ENCODE data around the gene SLC7A14. TPM values are rescaled to one million over a fixed set of nuclear protein-coding genes. Genes with fewer than 3 reads are reported as not detected.
A peak's percentile ranks its signal among the peaks of the same experiment; 100 is the strongest.

Gene SLC7A14
- total RNA-seq, 1 donor from 2014 or later, result under 0.01 TPM

- Histone ChIP-seq H3K27me3 (ENCODE audit: control insufficient read depth, insufficient read depth, low read length) (peaks cover 3% of the 10 kb centered on the region), H3K4me3 (ENCODE audit: low read depth, low read length) (no peak overlapping the region), H3K36me3 (ENCODE audit: control insufficient read depth, insufficient read depth, low read length) (no peaks in the 10 kb centered on the region)
- FAIRE-seq, result no peak
- peak; percentile 96 for TF ChIP-seq CTCF (IDR thresholded peaks at IDR 0.05; ENCODE audit: insufficient read depth, low read length, severe bottlenecking)
- DNase-seq (ENCODE audit: low read depth), result peak; percentile 63
These were observed 171.6 kb downstream of the SLC7A14 start for GRCh38 chr3:170414202-170414663.

GRCh38 chr3:170413291-170413690 lies 172.6 kb downstream of the SLC7A14 start:
- DNase-seq (ENCODE audit: low read depth) (no peak), FAIRE-seq (no peak)
- no peaks in the 10 kb centered on the region for H3K27me3 ChIP-seq (ENCODE audit: control insufficient read depth, insufficient read depth, low read length)
- no peaks in the 10 kb centered on the region for H3K36me3 ChIP-seq (ENCODE audit: control insufficient read depth, insufficient read depth, low read length)
- no peak for TF ChIP-seq CTCF (IDR thresholded peaks at IDR 0.05; ENCODE audit: insufficient read depth, low read length, severe bottlenecking)
- no peak overlapping the region for H3K4me3 ChIP-seq (ENCODE audit: low read depth, low read length)

DNA sequence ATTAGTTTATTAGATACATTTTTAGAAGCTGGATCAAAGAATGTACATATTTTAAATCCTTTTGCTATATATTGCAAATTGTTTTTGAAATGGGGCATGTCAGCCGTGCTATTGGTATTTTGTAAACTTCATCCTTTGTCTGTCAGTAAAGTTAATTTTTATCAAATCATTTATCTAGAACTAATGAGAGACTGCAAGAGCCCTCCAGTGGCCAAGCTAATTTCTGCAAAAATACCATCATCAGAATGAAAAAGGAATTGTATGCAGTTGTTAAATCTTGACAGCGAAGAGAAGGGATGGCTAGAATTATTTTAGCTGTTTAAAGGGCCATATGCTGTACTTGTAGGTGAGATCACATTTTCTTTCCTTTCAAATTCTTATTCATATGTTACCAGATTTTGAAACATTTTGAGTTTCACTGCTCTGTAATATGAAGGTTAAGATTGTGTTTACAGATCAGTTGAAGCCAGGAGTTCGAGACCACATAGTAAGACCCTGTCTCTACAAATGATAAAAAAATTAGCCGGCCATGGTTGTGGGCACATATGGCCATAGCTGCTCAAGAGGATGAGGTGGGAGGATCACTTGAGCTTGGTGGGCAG lies 175.3 kb downstream of the SLC7A14 start:
- no peak for FAIRE-seq
- TF ChIP-seq CTCF (IDR thresholded peaks at IDR 0.05; ENCODE audit: insufficient read depth, low read length, severe bottlenecking), result peak; percentile 36
- Histone ChIP-seq H3K36me3 (ENCODE audit: control insufficient read depth, insufficient read depth, low read length) (no peaks in the 10 kb centered on the region), H3K4me3 (ENCODE audit: low read depth, low read length) (no peak overlapping the region), H3K27me3 (ENCODE audit: control insufficient read depth, insufficient read depth, low read length) (no peaks in the 10 kb centered on the region)
- DNase-seq (ENCODE audit: low read depth), result peak; percentile 33

Other genes starting within 250 kb of the SLC7A14 start
- 40.8 and 41.9 TPM in 2 replicates for gene SKIL, start 228.4 kb downstream of the SLC7A14 start, total RNA-seq
- 0.26 and 4.2 TPM in 2 replicates for gene CLDN11, start 167.2 kb downstream of the SLC7A14 start, total RNA-seq